Esophagus squamous epithelium (tissue), 5 donors: ENCODE data around the gene MEAK7. TPM values are rescaled to one million over a fixed set of nuclear protein-coding genes. Genes with fewer than 3 reads are reported as not detected.

Experiments
- DNase-seq: peaks from one replicate; lab custom pipeline; 2025; lab: John Stamatoyannopoulos, UW
- H3K27ac ChIP-seq, 4 donors: fragments of 200-600 bp; sonication (generic); one replicate each; pipeline ENCODE4 v1.5.1; 2016 to 2019; ENCODE audit warnings: mild to moderate bottlenecking in 1 of 4
- H3K27me3 ChIP-seq, 4 donors: fragments of 200-600 bp; sonication (generic); 1 replicate in 3 of 4; 2 replicates in 1 of 4; pipeline versions ENCODE4 v1.5.1 to v1.6.0; 2017 to 2021; ENCODE audit warnings: antibody characterized with exemption in 1 of 4
- H3K36me3 ChIP-seq, 3 donors: fragments of 200-600 bp; sonication (generic); one replicate each; pipeline ENCODE4 v1.5.1; 2016 to 2019
- H3K4me1 ChIP-seq, 3 donors: fragments of 200-600 bp; sonication (generic); one replicate each; pipeline ENCODE4 v1.5.1; 2017 to 2019
- H3K4me3 ChIP-seq, 4 donors: fragments of 200-600 bp; sonication (generic); 1 replicate in 3 of 4; 2 replicates in 1 of 4; pipeline ENCODE4 v1.5.1; 2016 to 2019; ENCODE audit warnings: mild to moderate bottlenecking in 2 of 4, moderate library complexity in 1 of 4
- H3K9me3 ChIP-seq, 3 donors: fragments of 200-600 bp; sonication (generic); one replicate each; pipeline ENCODE4 v1.5.1; 2016 to 2019
- CTCF ChIP-seq, 6 experiments: fragments of 450-650 bp in 4 of 6; fragments of 200-600 bp in 2 of 6; sonication (generic) in 2 of 6; IDR thresholded peaks; one replicate each; pipeline ENCODE4 v1.5.1; 2016 to 2019; ENCODE audit warnings: antibody characterized with exemption in 6 of 6, mild to moderate bottlenecking in 4 of 6, moderate library complexity in 4 of 6
- POLR2A ChIP-seq, 4 donors: fragments of 450-650 bp; IDR thresholded peaks; one replicate each; pipeline ENCODE4 v1.6.1; 2017; ENCODE audit warnings: antibody characterized with exemption in 4 of 4, mild to moderate bottlenecking in 4 of 4, moderate library complexity in 3 of 4
- WGBS, 2 donors: methylation state at CpG; one replicate each; pipeline ENCODE4 v1.1.5; 2018; 5-methylcytosine and 5-hydroxymethylcytosine counted together
- intact Hi-C: fragments of 100-400 bp; cut with DNase I; formaldehyde crosslinking; loops from one replicate; pipeline ENCODE4 v1.15.0; 2022
- total RNA-seq, 4 donors: library from RNA; depleted of rRNA; stranded (reverse); fragments of >200 nt; gene quantifications; one replicate each; pipeline ENCODE4 v1.1.0, GENCODE V29; 2016
- donor health status: DM: yes; HTN: yes; CAD: no.

The MEAK7 gene
- total RNA-seq, 4 donors from 2014 or later: 20.2 to 35.9 (median 29.9) TPM

DNA sequence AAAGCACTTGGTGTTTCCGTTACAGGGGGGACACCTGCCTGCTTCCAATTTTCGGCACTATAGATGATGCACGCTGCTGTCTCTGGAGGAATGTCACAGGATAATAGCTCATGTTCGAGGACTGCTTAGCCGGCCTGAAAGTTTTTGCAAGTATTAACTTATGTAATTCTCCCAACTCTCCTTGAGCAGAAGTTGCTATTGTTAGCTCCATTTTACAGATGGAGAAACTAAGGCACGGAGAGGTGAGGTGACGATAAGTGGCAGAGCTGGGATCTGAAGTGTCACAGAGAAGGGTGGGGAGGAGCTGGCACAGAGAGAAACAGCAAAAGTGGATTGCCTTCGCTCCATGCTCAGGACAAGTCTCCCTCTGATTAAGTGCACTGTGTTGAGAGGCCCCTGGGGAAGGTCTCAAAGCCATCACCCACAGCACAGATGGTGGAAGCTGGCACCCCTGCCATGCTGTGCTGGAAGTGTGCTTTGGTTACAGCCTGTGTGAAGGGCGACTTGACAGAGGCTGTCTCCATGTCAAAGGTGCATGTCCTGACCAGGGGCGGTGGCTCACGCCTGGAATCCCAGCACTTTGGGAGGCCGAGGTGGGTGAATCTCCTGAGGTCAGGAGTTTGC, 40.8 kb upstream of the MEAK7 start:
- Histone ChIP-seq H3K36me3 (no peaks in the 10 kb centered on the region), H3K27ac (no peak overlapping the region), H3K27me3 (peaks cover 0 to 15% (median 0%) of the 10 kb centered on the region in 4 donors), H3K4me3 (no peak overlapping the region), H3K9me3 (no peaks in the 10 kb centered on the region), H3K4me1 (peaks cover 0 to 6% (median 0%) of the 10 kb centered on the region in 3 donors)
- DNase-seq: no peak
- no peak for TF ChIP-seq CTCF (IDR thresholded peaks at IDR 0.05)
- WGBS, 2 donors: 60 to 89% methylated on average over 7 to 8 of the region's 12 CpGs
- intact Hi-C loops: no loop called here

- H3K4me1 ChIP-seq: no peaks in the 10 kb centered on the region
- TF ChIP-seq POLR2A (IDR thresholded peaks at IDR 0.05) (no peak), CTCF (IDR thresholded peaks at IDR 0.05) (no peak)
- no peaks in the 10 kb centered on the region for H3K9me3 ChIP-seq
- no peak overlapping the region for H3K27ac ChIP-seq
- intact Hi-C loops: no loop called here
- peaks cover 0 to 15% (median 0%) of the 10 kb centered on the region in 4 donors for H3K27me3 ChIP-seq
- no peak overlapping the region for H3K4me3 ChIP-seq
- H3K36me3 ChIP-seq: no peaks in the 10 kb centered on the region
- 76 to 78% methylated on average over 13 to 19 of the region's 25 CpGs for WGBS, 2 donors
- no peak for DNase-seq
Observed at GRCh38 chr16:84544031-84544773, 39.7 kb upstream of the MEAK7 start.

DNA sequence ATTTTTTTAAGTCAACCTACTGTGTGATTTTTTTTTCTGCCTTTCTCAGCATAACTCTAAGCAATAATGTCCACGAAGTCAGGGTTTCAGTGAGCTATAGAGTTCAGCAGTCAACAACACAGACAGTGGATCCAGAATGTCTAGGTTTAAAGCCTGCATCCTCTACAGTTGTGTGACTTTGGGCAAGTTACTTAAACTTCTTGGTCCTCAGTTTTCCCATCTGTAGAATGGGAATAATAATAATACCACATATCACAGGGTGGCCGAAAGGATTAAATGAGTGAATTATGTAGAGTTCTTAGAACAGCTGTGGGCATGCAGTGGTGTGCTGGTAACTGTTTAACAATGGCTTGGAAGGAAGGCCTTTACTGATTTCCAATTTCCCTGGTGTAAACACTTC, 38.8 kb upstream of the MEAK7 start:
- Histone ChIP-seq H3K4me3 (no peak overlapping the region), H3K9me3 (no peaks in the 10 kb centered on the region), H3K27me3 (peaks cover 0 to 15% (median 0%) of the 10 kb centered on the region in 4 donors), H3K36me3 (no peaks in the 10 kb centered on the region), H3K27ac (no peak overlapping the region), H3K4me1 (no peaks in the 10 kb centered on the region)
- no peak for DNase-seq
- WGBS, 2 donors: 84 to 85% methylated on average over 2 of the region's 2 CpGs
- intact Hi-C loops: no loop called here
- TF ChIP-seq POLR2A (IDR thresholded peaks at IDR 0.05) (no peak), CTCF (IDR thresholded peaks at IDR 0.05) (no peak)

- H3K9me3 ChIP-seq: no peaks in the 10 kb centered on the region
- H3K27me3 ChIP-seq: peaks cover 0 to 15% (median 0%) of the 10 kb centered on the region in 4 donors
- DNase-seq: no peak
- TF ChIP-seq POLR2A (IDR thresholded peaks at IDR 0.05): no peak
- no peaks in the 10 kb centered on the region for H3K4me1 ChIP-seq
- intact Hi-C loops: no loop called here
- WGBS, 2 donors: 85 to 90% methylated on average over 7 of the region's 7 CpGs
- no peak overlapping the region for H3K4me3 ChIP-seq
- no peaks in the 10 kb centered on the region for H3K36me3 ChIP-seq
- no peak overlapping the region for H3K27ac ChIP-seq
Observed at GRCh38 chr16:84541999-84542817, 37.7 kb upstream of the MEAK7 start.

- Histone ChIP-seq H3K36me3 (no peaks in the 10 kb centered on the region), H3K9me3 (no peaks in the 10 kb centered on the region), H3K4me1 (no peaks in the 10 kb centered on the region), H3K27ac (no peak overlapping the region), H3K27me3 (peaks cover 0 to 8% (median 0%) of the 10 kb centered on the region in 4 donors), H3K4me3 (no peak overlapping the region)
- no peak for DNase-seq
- TF ChIP-seq CTCF (IDR thresholded peaks at IDR 0.05) (no peak), POLR2A (IDR thresholded peaks at IDR 0.05) (no peak)
- intact Hi-C loops: no loop called here
- WGBS, 2 donors: 89 to 100% methylated on average over 3 of the region's 4 CpGs
Observed at GRCh38 chr16:84540194-84540593, 35.7 kb upstream of the MEAK7 start.
